ENCODE results near the gene HEATR5B. TPM values are rescaled to one million over a fixed set of nuclear protein-coding genes. Genes with fewer than 3 reads are reported as not detected.

Gene HEATR5B
- total and polyA plus RNA-seq, 2 donors (not counting 1 experiment from before 2014, with no cell fraction given): 33.0 to 44.3 TPM

GRCh38 chr2:37020887-37021796, 63.0 kb downstream of the HEATR5B start:
- Mint-ChIP-seq H3K4me1 (no peaks in the 10 kb centered on the region), H3K9me3 (ENCODE audit: insufficient read depth) (no peaks in the 10 kb centered on the region), H3K4me3 (no peak overlapping the region), H3K27me3 (no peaks in the 10 kb centered on the region), H3K27ac (no peak overlapping the region)
- Histone ChIP-seq H3K27me3 (replicated peaks in 1 of 4; ENCODE audit: control extremely low read depth in 1 of 4, control insufficient read depth in 3 of 4, insufficient read depth in 4 of 4, low read length in 3 of 4) (no peaks in the 10 kb centered on the region), H3K4me1 (ENCODE audit: control insufficient read depth in 2 of 2, insufficient read depth in 2 of 2, low read length in 2 of 2) (no peaks in the 10 kb centered on the region), H3K9me3 (ENCODE audit: control extremely low read depth in 1 of 3, control insufficient read depth in 2 of 3, insufficient read depth in 1 of 3, low read length in 2 of 3) (no peaks in the 10 kb centered on the region), H3K36me3 (replicated peaks in 1 of 2; ENCODE audit: control extremely low read depth in 1 of 2, control insufficient read depth in 1 of 2, extremely low read depth in 1 of 2, insufficient read depth in 2 of 2, low read length in 1 of 2) (peaks cover 0 to 83% of the 10 kb centered on the region in 2 experiments), H3K27ac (ENCODE audit: low read length in 2 of 2) (no peak overlapping the region), H4K20me1 (ENCODE audit: control insufficient read depth, insufficient read depth, low read length, poor library complexity, severe bottlenecking) (no peaks in the 10 kb centered on the region), H3K4me2 (replicated peaks; ENCODE audit: low read depth, low read length, poor library complexity, severe bottlenecking) (no peak overlapping the region), H3K9ac (ENCODE audit: low read length) (no peak overlapping the region), H3K4me3 (ENCODE audit: control extremely low read depth in 1 of 5, extremely low read depth in 1 of 5, insufficient read depth in 1 of 5, low read depth in 2 of 5, low read length in 4 of 5) (no peak overlapping the region), H3K79me2 (ENCODE audit: control insufficient read depth, insufficient read depth, low read length) (peaks cover 5% of the 10 kb centered on the region), H2AFZ (ENCODE audit: insufficient read depth, low read depth, low read length, poor library complexity, severe bottlenecking) (no peak overlapping the region)
- TF ChIP-seq EZH2 (IDR thresholded peaks at IDR 0.05; ENCODE audit: borderline replicate concordance, insufficient read depth, low read depth, low read length, poor library complexity, severe bottlenecking) (no peak), CTCF (IDR thresholded peaks at IDR 0.05) (no peak)
- no peak for ATAC-seq (ENCODE audit: low read depth)
- 100% methylated on average over 2 of the region's 5 CpGs for WGBS (ENCODE audit: insufficient coverage)
- no peak for DNase-seq
- ChIA-PET POLR2A (no interaction called here), CTCF (no interaction called here)
- intact Hi-C loops (cut with micrococcal nuclease): loop anchor here (5.0 kb wide), 1 partner anchor 41 kb away; no protein-coding TSS in a partner anchor
